SJCRH30 (cell line): ENCODE measurements around the gene ANO7. TPM values are rescaled to one million over a fixed set of nuclear protein-coding genes. Genes with fewer than 3 reads are reported as not detected.

Source experiments
- DNase-seq, 2 experiments: peaks; one replicate each; pipeline ENCODE4 v3.0.0-alpha.2; 2015 to 2020
- H3K27ac ChIP-seq: fragments of 250-450 bp; sonication (Bioruptor Pico); 2 replicates; pipeline ENCODE4 v1.5.1; 2020; ENCODE audit warnings: mild to moderate bottlenecking, moderate library complexity
- H3K27me3 ChIP-seq: fragments of 250-450 bp; sonication (Bioruptor Pico); 2 replicates; pipeline ENCODE4 v1.5.1; 2020; ENCODE audit warnings: mild to moderate bottlenecking, moderate library complexity
- H3K36me3 ChIP-seq: fragments of 250-450 bp; sonication (Bioruptor Pico); 2 replicates; pipeline ENCODE4 v1.5.1; 2020; ENCODE audit warnings: mild to moderate bottlenecking, moderate library complexity
- H3K4me1 ChIP-seq: fragments of 250-450 bp; sonication (Bioruptor Pico); 2 replicates; pipeline ENCODE4 v1.5.1; 2020; ENCODE audit warnings: mild to moderate bottlenecking, moderate library complexity
- H3K4me3 ChIP-seq: fragments of 250-450 bp; sonication (Bioruptor Pico); 2 replicates; pipeline ENCODE4 v1.5.1; 2020; ENCODE audit warnings: mild to moderate bottlenecking, moderate library complexity
- H3K9me3 ChIP-seq: fragments of 250-450 bp; sonication (Bioruptor Pico); replicated peaks from 2 replicates; pipeline ENCODE4 v1.5.1; 2020; ENCODE audit warnings: mild to moderate bottlenecking, moderate library complexity
- total RNA-seq: library from RNA; depleted of rRNA; stranded (reverse); fragments of >200 nt; shearing (Covaris generic); gene quantifications from 2 replicates; pipeline ENCODE4 v1.2.3, GENCODE V29; 2014

Gene ANO7
- total RNA-seq, 1 experiment from 2014 or later, result 2.3 TPM

DNA sequence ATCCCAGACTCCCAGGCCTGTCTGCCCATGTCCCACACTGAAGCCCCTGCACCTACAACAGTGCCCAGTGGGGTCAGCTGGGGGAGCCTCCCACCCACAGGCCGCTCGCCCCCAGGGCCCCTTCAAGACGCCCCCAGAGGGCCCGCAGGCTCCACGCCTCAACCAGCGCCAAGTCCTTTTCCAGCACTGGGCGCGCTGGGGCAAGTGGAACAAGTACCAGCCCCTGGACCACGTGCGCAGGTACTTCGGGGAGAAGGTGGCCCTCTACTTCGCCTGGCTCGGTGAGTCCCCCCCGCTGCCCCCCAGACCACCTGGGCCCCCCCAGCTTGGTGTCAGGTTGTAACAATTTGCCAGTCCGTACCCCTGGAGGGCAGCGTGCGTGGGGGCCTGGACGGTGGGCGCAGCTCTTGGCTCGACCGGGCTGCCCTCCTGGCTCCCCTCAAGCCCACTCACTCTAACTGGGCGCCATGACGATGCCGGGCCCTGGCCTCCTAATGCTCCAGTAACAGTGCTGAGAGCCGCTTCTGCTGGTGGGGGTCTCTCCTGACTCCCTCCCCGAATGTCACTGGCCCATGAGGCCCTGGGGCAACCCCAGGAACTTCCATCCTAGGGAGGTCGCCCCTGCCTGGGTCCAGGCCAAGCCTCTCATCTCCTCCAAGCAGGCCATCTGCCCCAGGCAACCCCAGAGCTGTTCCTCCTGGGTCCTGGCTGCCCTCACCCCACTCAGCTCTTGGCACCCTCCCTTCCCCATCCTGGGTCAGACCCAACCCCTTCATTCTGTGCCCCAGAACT, 14.9 kb downstream of the ANO7 start:
- Histone ChIP-seq H3K4me3 (no peak overlapping the region), H3K9me3 (no peaks in the 10 kb centered on the region), H3K27ac (no peak overlapping the region), H3K4me1 (no peaks in the 10 kb centered on the region), H3K27me3 (no peaks in the 10 kb centered on the region), H3K36me3 (no peaks in the 10 kb centered on the region)
- DNase-seq, result no peak

DNA sequence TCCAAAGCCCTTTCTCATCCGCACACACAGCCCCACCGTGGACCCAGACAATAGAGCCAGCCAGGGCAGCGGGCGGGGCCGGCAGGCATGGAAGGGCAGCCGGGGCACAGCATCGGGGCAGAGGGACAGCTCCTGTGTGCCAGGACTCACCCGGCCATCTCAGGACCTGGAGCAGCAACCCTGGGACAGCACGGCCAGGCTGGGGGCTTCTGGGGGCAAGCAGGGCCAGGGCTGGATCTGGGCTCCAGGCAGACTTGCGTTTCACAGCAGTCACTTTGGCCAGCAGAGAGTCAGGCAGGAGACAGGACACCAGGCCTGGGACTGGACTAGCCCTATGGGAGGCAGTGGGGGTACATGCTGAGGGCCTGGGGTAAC, 15.5 kb downstream of the ANO7 start:
- H3K4me3 ChIP-seq, result no peak overlapping the region
- H3K27ac ChIP-seq, result no peak overlapping the region
- H3K36me3 ChIP-seq, result no peaks in the 10 kb centered on the region
- H3K9me3 ChIP-seq, result no peaks in the 10 kb centered on the region
- DNase-seq, result no peak
- no peaks in the 10 kb centered on the region for H3K4me1 ChIP-seq
- H3K27me3 ChIP-seq, result no peaks in the 10 kb centered on the region

DNA sequence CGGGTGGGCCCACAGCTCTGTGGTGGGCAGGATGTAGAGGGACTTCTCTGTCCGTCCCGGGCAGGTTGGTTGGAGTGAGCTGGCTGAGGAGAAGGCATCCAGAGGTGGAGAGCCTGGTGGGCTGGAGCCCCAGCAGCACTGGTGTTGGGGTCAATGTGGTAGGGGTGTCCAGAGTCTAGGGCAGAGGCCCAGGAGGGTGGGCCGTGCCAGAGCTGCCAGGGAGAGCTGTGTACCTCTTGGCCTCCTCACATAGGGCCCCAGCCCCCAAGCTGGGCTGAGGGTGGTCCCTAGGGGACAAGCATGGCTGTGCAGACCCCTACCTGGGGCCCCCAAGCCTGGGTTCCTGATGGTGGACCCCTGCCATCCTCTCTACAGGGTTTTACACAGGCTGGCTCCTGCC, 16.0 kb downstream of the ANO7 start:
- no peaks in the 10 kb centered on the region for H3K27me3 ChIP-seq
- no peak overlapping the region for H3K4me3 ChIP-seq
- no peak for DNase-seq
- H3K4me1 ChIP-seq, result no peaks in the 10 kb centered on the region
- H3K9me3 ChIP-seq, result no peaks in the 10 kb centered on the region
- no peak overlapping the region for H3K27ac ChIP-seq
- no peaks in the 10 kb centered on the region for H3K36me3 ChIP-seq

DNA sequence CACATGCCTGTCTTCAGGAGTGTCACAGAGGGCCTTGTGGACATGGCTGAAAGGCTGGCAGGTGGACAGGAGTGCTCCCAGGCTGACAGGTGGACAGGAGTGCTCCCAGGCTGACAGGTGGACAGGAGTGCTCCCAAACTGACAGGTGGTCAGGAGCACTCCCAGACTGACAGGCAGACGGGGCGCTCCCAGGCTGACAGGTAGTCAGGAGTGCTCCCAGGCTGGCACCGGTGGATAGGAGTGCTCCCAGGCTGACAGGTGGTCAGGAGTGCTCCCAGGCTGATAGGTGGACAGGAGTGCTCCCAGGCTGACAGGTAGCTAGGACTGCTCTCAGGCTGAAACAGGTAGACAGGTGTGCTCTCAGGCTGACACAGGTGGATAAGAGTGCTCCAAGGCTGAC, 16.6 kb downstream of the ANO7 start:
- H3K9me3 ChIP-seq, result no peaks in the 10 kb centered on the region
- no peak overlapping the region for H3K27ac ChIP-seq
- no peaks in the 10 kb centered on the region for H3K36me3 ChIP-seq
- H3K27me3 ChIP-seq, result no peaks in the 10 kb centered on the region
- no peak for DNase-seq
- no peaks in the 10 kb centered on the region for H3K4me1 ChIP-seq
- H3K4me3 ChIP-seq, result no peak overlapping the region

DNA sequence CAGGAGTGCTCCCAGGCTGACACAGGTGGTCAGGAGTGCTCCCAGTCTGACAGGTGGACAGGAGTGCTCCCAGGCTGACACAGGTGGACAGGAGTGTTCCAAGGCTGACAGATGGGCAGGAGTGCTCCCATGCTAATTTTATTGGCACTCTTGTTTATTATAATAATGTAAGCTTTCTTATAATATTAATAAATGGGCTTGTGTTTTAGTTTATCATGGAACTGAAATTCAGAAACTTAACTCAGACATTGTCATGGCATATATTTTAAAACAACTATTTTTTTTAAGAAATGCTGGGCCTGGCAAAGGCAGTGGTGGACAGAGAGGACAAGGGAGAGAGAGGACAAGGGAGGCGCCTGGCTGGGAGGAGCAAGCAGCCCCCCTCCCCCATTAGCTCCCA, 18.7 kb downstream of the ANO7 start:
- H3K27me3 ChIP-seq, result no peaks in the 10 kb centered on the region
- H3K36me3 ChIP-seq, result no peaks in the 10 kb centered on the region
- H3K27ac ChIP-seq, result no peak overlapping the region
- no peak overlapping the region for H3K4me3 ChIP-seq
- no peaks in the 10 kb centered on the region for H3K4me1 ChIP-seq
- no peak for DNase-seq
- H3K9me3 ChIP-seq, result no peaks in the 10 kb centered on the region

DNA sequence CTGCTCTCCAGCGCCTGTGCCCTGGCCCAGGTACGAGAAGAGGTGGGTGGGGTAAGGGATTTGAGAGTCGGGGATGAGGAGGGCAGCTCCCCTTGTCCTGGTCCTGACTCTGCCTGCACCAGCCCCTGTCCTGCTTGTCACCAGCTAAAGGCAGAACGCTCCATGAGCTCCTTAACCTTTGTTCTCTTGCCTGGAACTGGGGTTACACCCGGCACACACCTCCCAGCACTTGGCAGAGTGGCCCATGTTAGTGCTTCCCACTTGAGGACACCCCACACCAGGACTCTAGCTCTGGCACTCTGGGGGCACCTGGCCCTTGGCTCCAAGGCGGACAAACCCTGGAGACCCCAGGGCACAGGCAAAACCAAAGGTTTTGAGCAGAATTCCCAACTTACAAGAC, 19.2 kb downstream of the ANO7 start:
- H3K9me3 ChIP-seq, result no peaks in the 10 kb centered on the region
- no peak for DNase-seq
- H3K36me3 ChIP-seq, result no peaks in the 10 kb centered on the region
- H3K27ac ChIP-seq, result no peak overlapping the region
- no peaks in the 10 kb centered on the region for H3K27me3 ChIP-seq
- H3K4me3 ChIP-seq, result no peak overlapping the region
- H3K4me1 ChIP-seq, result no peaks in the 10 kb centered on the region

DNA sequence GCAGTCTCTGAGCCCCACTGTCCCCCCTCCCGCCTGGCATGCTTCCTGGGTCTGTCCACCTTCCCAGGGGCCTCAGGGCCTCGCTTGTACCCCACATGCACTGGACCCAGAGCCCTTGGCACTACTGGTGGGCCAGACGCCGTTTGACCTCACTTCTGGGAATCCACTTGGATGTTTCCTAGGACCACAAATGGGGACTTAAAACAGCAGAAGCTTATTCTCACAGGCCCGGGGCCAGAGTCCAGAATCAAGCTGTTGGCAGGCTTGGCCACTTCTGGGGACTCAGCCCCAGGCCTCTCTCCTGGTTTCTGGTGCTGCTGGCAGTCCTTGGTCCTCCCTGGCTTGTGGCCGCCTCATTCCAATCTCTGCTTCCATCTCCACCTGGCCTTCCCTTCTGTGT, 19.6 kb downstream of the ANO7 start:
- Histone ChIP-seq H3K36me3 (no peaks in the 10 kb centered on the region), H3K4me3 (no peak overlapping the region), H3K27me3 (no peaks in the 10 kb centered on the region), H3K4me1 (no peaks in the 10 kb centered on the region), H3K27ac (no peak overlapping the region), H3K9me3 (no peaks in the 10 kb centered on the region)
- no peak for DNase-seq

DNA sequence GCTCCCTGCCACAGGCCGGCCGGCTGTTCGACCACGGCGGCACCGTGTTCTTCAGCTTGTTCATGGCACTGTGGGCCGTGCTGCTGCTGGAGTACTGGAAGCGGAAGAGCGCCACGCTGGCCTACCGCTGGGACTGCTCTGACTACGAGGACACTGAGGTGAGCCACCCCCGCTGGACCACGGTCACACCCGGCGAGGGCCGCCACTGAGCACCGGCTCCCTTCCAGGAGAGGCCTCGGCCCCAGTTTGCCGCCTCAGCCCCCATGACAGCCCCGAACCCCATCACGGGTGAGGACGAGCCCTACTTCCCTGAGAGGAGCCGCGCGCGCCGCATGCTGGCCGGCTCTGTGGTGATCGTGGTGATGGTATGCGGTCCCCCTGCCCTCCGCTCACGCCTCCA, 20.8 kb downstream of the ANO7 start:
- Histone ChIP-seq H3K27ac (no peak overlapping the region), H3K9me3 (no peaks in the 10 kb centered on the region), H3K4me1 (no peaks in the 10 kb centered on the region), H3K36me3 (no peaks in the 10 kb centered on the region), H3K27me3 (0 out of 2 replicates have a peak, but pooled peaks cover 7% of the 10 kb centered on the region), H3K4me3 (no peak overlapping the region)
- DNase-seq, result no peak

DNA sequence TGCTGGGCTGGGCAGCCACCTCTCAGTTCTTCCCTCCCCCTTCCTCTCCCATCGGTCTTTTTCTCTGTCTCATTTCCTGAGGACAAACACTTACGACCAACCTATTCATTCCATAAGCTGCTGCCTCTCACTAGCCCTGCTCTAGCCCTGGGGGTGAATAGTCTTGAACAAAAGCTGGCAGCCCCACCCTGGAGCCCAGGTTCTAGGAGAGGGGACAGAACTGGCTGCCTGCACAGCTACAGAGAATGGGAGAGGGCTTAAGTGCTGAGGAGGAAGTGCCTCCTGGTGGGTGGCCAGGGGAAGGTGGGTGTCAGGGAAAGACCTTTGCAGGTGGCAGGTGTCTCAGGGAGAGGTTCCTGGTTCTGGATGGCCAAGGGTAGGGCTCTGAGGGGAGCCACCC, 22.8 kb downstream of the ANO7 start:
- Histone ChIP-seq H3K27ac (no peak overlapping the region), H3K36me3 (no peaks in the 10 kb centered on the region), H3K9me3 (no peaks in the 10 kb centered on the region), H3K27me3 (0 out of 2 replicates have a peak, but pooled peaks cover 7% of the 10 kb centered on the region), H3K4me1 (peaks cover 5% of the 10 kb centered on the region; the same call in 1 of the 2 replicates), H3K4me3 (no peak overlapping the region)
- DNase-seq, result no peak

DNA sequence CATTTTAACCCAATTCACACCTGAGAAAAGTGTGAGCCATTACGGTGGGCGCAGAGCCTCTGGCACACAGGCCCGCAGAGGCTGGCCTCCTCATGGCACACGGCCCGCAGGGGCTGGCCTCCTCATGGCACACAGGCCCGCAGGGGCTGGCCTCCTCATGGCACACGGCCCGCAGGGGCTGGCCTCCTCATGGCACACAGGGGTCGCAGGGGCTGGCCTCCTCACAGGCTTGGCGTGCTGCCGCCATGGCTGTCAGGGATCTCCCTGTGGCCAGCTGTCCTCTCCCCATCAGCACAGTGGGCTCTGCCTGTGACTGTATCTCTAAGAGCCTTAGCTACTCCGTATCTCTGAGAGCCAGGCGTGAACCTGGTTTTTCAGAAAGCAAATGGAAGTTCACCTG, 24.6 kb downstream of the ANO7 start:
- no peak overlapping the region for H3K27ac ChIP-seq
- H3K4me3 ChIP-seq, result no peak overlapping the region
- DNase-seq, result no peak
- no peaks in the 10 kb centered on the region for H3K9me3 ChIP-seq
- peaks cover 12% of the 10 kb centered on the region; the same call in 1 of the 2 replicates for H3K4me1 ChIP-seq
- no peaks in the 10 kb centered on the region for H3K36me3 ChIP-seq
- 0 out of 2 replicates have a peak, but pooled peaks cover 7% of the 10 kb centered on the region for H3K27me3 ChIP-seq

DNA sequence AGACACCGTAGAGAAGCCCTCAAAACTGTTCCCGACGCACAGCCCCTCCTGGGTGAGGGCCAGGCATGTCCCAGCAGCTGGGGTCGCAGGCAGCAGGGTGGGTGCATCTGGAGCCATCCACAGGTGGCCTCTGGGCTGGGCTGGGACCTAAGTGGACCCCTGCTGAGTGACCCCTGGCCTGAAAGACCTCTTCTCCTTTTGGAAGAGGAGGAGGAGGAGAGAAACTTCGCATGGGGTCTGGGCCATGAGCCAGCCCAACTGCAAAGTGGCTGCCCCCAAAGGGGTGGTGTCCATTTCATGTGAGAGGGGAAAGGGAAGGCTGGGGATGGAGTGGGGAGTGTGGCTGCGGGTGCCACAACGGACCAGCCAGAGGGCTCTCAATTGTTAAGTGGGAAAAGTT, 25.1 kb downstream of the ANO7 start:
- Histone ChIP-seq H3K4me3 (no peak overlapping the region), H3K36me3 (no peaks in the 10 kb centered on the region), H3K4me1 (peaks cover 12% of the 10 kb centered on the region; the same call in 1 of the 2 replicates), H3K9me3 (no peaks in the 10 kb centered on the region), H3K27ac (no peak overlapping the region), H3K27me3 (0 out of 2 replicates have a peak, but pooled peaks cover 7% of the 10 kb centered on the region)
- no peak for DNase-seq

DNA sequence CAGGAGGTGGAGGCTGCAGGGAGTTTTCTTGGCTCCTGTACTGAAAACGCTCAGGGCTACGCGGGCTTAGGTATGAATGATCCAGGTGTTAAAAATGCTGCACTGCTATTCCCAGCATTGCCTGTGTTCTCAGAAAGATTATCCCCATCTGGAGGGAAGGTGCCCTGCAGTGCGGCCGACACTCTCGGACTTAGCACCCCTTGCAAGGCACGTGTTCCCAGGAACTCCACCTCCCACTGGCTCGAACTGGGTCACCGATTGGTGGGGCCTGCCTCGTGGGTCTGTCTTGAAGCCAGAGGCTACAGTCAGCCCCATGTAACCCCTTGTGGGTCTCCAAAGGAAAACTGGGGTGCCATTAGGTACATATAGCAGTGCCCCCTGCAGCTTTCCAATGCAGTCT, 25.7 kb downstream of the ANO7 start:
- Histone ChIP-seq H3K4me3 (no peak overlapping the region), H3K27me3 (0 out of 2 replicates have a peak, but pooled peaks cover 7% of the 10 kb centered on the region), H3K4me1 (peaks cover 12% of the 10 kb centered on the region; the same call in 1 of the 2 replicates), H3K9me3 (no peaks in the 10 kb centered on the region), H3K36me3 (no peaks in the 10 kb centered on the region), H3K27ac (no peak overlapping the region)
- no peak for DNase-seq

DNA sequence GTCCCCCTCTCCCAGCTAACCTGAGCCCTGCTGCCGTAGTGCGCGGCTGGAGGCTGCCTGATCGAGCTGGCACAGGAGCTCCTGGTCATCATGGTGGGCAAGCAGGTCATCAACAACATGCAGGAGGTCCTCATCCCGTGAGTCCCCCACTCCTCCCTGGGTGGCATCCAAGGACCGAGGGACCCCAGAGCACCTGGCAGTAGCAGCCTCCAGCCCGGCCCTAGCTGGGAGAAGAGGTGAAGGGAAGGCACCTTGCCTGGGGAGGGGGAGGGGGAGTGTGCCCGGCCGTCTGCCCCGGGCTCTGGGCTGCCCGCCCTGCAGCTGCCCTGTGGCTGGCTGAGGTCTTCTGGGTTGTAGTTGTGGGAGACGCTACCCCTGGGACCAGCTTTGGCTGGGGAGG, 26.3 kb downstream of the ANO7 start:
- Histone ChIP-seq H3K27ac (no peak overlapping the region), H3K36me3 (no peaks in the 10 kb centered on the region), H3K9me3 (0 out of 2 replicates have a peak, but pooled peaks cover under 1% of the 10 kb centered on the region), H3K4me1 (peaks cover 12% of the 10 kb centered on the region; the same call in 1 of the 2 replicates), H3K4me3 (no peak overlapping the region), H3K27me3 (0 out of 2 replicates have a peak, but pooled peaks cover 7% of the 10 kb centered on the region)
- no peak for DNase-seq

DNA sequence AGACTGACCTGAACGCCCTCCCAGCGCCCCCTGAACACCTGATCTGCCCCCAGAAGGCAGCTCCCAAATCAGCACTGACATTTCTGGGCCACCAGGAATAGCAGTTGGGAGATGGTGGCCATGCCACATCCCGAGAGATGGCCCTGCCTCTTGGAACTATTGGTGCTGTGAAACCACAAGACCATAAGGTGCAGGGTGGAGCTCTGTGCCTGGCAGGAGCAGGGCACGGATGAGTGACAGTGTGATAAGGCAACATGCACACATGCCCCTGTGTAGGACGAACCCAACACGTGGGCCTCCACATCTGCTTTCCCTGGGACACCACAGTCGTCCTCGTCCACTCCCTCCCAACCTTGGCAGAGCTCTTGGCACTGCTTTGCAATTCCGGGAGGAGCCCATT, 26.9 kb downstream of the ANO7 start:
- Histone ChIP-seq H3K9me3 (0 out of 2 replicates have a peak, but pooled peaks cover 4% of the 10 kb centered on the region), H3K27ac (no peak overlapping the region), H3K27me3 (0 out of 2 replicates have a peak, but pooled peaks cover 7% of the 10 kb centered on the region), H3K4me1 (peaks cover 12% of the 10 kb centered on the region; the same call in 1 of the 2 replicates), H3K36me3 (no peaks in the 10 kb centered on the region), H3K4me3 (no peak overlapping the region)
- no peak for DNase-seq

DNA sequence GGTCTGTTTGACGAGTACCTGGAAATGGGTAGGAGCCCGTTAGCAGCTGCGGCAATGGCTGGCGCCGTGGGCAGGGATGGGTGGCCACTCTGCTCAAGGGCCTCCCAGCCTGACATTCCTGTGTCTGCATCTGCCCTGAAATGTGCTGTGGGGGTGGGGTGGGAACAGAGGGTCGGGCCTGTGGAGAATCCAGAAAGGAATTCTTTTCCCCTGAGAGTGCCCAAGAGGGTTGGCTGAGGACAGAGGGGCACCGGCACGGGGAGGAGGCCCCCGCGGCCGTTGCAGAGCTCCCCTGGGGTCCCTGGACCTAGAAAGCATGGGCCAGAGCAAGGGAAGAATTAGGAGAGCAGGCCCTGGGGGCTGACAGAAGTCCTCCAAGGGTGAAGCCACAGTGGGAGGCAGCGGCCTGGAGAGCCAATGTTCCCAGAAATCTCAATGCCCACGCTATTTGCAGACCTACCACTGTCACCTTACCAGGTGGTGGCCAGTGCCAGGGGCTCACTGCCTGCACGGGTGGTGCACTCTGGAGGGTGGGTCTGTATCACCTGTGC, 27.8 kb downstream of the ANO7 start:
- 0 out of 2 replicates have a peak, but pooled peaks cover 4% of the 10 kb centered on the region for H3K9me3 ChIP-seq
- H3K4me1 ChIP-seq, result peaks cover 12% of the 10 kb centered on the region; the same call in 1 of the 2 replicates
- peak; percentile 45 to 71 for DNase-seq
- H3K4me3 ChIP-seq, result 0 out of 2 replicates have a peak overlapping the region, but pooled peaks have one; percentile 2
- H3K36me3 ChIP-seq, result no peaks in the 10 kb centered on the region
- 0 out of 2 replicates have a peak, but pooled peaks cover 7% of the 10 kb centered on the region for H3K27me3 ChIP-seq
- H3K27ac ChIP-seq, result no peak overlapping the region
